ENCODE results near the gene CHST11. TPM values are rescaled to one million over a fixed set of nuclear protein-coding genes. Genes with fewer than 3 reads are reported as not detected.

Gene CHST11
- total RNA-seq, 1 donor from 2014 or later = 20.6 TPM

- DNase-seq (ENCODE audit: low read depth) = no peak
Observed at GRCh38 chr12:104583301-104583700, 126.6 kb downstream of the CHST11 start.

GRCh38 chr12:104585448-104586055 lies 128.8 kb downstream of the CHST11 start:
- DNase-seq (ENCODE audit: low read depth) = no peak

- DNase-seq (ENCODE audit: low read depth) = peak; percentile 66
Observed at GRCh38 chr12:104586351-104586919, 129.7 kb downstream of the CHST11 start.

GRCh38 chr12:104588047-104588920 lies 131.5 kb downstream of the CHST11 start:
- peak; percentile 99 for DNase-seq (ENCODE audit: low read depth)

- no peak for DNase-seq (ENCODE audit: low read depth)
Observed at GRCh38 chr12:104588921-104589590, 132.3 kb downstream of the CHST11 start.

GRCh38 chr12:104590022-104590421 lies 133.3 kb downstream of the CHST11 start:
- DNase-seq (ENCODE audit: low read depth) = no peak

- DNase-seq (ENCODE audit: low read depth) = peak; percentile 83
Observed at GRCh38 chr12:104591257-104591885, 134.6 kb downstream of the CHST11 start.

- no peak for DNase-seq (ENCODE audit: low read depth)
Observed at GRCh38 chr12:104593482-104593881, 136.7 kb downstream of the CHST11 start.

- DNase-seq (ENCODE audit: low read depth) = peak; percentile 25
Observed at GRCh38 chr12:104596134-104596799, 139.5 kb downstream of the CHST11 start.

- no peak for DNase-seq (ENCODE audit: low read depth)
Observed at GRCh38 chr12:104596898-104597843, 140.4 kb downstream of the CHST11 start.

GRCh38 chr12:104598342-104599271 lies 141.9 kb downstream of the CHST11 start:
- DNase-seq (ENCODE audit: low read depth) = no peak

- no peak for DNase-seq (ENCODE audit: low read depth)
Observed at GRCh38 chr12:104599272-104600035, 142.7 kb downstream of the CHST11 start.

GRCh38 chr12:104600036-104600712 lies 143.4 kb downstream of the CHST11 start:
- DNase-seq (ENCODE audit: low read depth) = no peak

GRCh38 chr12:104600790-104601739 lies 144.3 kb downstream of the CHST11 start:
- DNase-seq (ENCODE audit: low read depth) = peak; percentile 69

- no peak for DNase-seq (ENCODE audit: low read depth)
Observed at GRCh38 chr12:104602406-104602805, 145.7 kb downstream of the CHST11 start.

- DNase-seq (ENCODE audit: low read depth) = peak; percentile 81
Observed at GRCh38 chr12:104602896-104603295, 146.1 kb downstream of the CHST11 start.
